ENCODE results near the gene SLC29A1.
"Not testable (repeated sequence)": the region's sequence is repeated elsewhere in the genome, so short reads cannot be mapped to it uniquely, and the experiment has no call there.

SLC29A1 gene

DNA sequence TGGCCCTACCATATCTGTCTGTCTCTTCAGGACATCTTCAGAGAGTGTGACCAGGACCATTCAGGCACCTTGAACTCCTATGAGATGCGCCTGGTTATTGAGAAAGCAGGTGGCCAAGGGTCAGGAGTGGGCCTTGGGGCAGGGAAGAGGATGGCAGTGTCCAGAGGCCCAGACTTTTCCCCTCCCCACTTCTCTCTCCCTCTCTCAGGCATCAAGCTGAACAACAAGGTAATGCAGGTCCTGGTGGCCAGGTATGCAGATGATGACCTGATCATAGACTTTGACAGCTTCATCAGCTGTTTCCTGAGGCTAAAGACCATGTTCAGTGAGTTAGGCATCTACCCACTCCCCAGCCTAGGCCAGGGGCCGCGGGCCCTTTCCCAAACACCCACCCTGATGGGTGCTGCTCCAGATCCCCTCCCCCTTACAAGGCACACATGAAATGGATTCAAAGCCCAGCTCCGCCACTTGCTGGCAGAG, 40.4 kb upstream of the SLC29A1 start:
- no peak for DNase-seq (ENCODE audit: low read depth in 1 of 2, low spot score in 1 of 2)
- Histone ChIP-seq H3K27me3 (ENCODE audit: insufficient read depth, poor library complexity, severe bottlenecking) (no peaks in the 10 kb centered on the region), H3K27ac (replicated peaks) (no peak overlapping the region), H3K4me3 (replicated peaks; ENCODE audit: insufficient read depth, low read length) (no peak overlapping the region)
- TF ChIP-seq GABPA (IDR thresholded peaks at IDR 0.05; ENCODE audit: low read depth) (no peak), SPI1 (IDR thresholded peaks at IDR 0.05; ENCODE audit: borderline replicate concordance, low read depth) (no peak), POLR2AphosphoS5 (IDR thresholded peaks at IDR 0.05; ENCODE audit: low read depth) (no peak)
- TF ChIP-seq, protein P1, sequence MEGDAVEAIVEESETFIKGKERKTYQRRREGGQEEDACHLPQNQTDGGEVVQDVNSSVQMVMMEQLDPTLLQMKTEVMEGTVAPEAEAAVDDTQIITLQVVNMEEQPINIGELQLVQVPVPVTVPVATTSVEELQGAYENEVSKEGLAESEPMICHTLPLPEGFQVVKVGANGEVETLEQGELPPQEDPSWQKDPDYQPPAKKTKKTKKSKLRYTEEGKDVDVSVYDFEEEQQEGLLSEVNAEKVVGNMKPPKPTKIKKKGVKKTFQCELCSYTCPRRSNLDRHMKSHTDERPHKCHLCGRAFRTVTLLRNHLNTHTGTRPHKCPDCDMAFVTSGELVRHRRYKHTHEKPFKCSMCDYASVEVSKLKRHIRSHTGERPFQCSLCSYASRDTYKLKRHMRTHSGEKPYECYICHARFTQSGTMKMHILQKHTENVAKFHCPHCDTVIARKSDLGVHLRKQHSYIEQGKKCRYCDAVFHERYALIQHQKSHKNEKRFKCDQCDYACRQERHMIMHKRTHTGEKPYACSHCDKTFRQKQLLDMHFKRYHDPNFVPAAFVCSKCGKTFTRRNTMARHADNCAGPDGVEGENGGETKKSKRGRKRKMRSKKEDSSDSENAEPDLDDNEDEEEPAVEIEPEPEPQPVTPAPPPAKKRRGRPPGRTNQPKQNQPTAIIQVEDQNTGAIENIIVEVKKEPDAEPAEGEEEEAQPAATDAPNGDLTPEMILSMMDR (IDR thresholded peaks at IDR 0.05; ENCODE audit: insufficient read depth, low read length) = no peak
- TF ChIP-seq, protein P2, sequence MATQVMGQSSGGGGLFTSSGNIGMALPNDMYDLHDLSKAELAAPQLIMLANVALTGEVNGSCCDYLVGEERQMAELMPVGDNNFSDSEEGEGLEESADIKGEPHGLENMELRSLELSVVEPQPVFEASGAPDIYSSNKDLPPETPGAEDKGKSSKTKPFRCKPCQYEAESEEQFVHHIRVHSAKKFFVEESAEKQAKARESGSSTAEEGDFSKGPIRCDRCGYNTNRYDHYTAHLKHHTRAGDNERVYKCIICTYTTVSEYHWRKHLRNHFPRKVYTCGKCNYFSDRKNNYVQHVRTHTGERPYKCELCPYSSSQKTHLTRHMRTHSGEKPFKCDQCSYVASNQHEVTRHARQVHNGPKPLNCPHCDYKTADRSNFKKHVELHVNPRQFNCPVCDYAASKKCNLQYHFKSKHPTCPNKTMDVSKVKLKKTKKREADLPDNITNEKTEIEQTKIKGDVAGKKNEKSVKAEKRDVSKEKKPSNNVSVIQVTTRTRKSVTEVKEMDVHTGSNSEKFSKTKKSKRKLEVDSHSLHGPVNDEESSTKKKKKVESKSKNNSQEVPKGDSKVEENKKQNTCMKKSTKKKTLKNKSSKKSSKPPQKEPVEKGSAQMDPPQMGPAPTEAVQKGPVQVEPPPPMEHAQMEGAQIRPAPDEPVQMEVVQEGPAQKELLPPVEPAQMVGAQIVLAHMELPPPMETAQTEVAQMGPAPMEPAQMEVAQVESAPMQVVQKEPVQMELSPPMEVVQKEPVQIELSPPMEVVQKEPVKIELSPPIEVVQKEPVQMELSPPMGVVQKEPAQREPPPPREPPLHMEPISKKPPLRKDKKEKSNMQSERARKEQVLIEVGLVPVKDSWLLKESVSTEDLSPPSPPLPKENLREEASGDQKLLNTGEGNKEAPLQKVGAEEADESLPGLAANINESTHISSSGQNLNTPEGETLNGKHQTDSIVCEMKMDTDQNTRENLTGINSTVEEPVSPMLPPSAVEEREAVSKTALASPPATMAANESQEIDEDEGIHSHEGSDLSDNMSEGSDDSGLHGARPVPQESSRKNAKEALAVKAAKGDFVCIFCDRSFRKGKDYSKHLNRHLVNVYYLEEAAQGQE (IDR thresholded peaks at IDR 0.05; ENCODE audit: insufficient replicate concordance, low read depth) = no peak

GRCh38 chr6:44183783-44184182, 39.6 kb upstream of the SLC29A1 start:
- no peak overlapping the region for H3K27ac ChIP-seq (replicated peaks)
- DNase-seq (ENCODE audit: low read depth in 1 of 2, low spot score in 1 of 2) = no peak
- TF ChIP-seq, protein P2 (IDR thresholded peaks at IDR 0.05; ENCODE audit: insufficient replicate concordance, low read depth) = no peak
- TF ChIP-seq POLR2AphosphoS5 (IDR thresholded peaks at IDR 0.05; ENCODE audit: low read depth) = no peak
- no peak for TF ChIP-seq SPI1 (IDR thresholded peaks at IDR 0.05; ENCODE audit: borderline replicate concordance, low read depth)
- TF ChIP-seq, protein P1 (IDR thresholded peaks at IDR 0.05; ENCODE audit: insufficient read depth, low read length) = no peak
- no peak for TF ChIP-seq GABPA (IDR thresholded peaks at IDR 0.05; ENCODE audit: low read depth)

DNA sequence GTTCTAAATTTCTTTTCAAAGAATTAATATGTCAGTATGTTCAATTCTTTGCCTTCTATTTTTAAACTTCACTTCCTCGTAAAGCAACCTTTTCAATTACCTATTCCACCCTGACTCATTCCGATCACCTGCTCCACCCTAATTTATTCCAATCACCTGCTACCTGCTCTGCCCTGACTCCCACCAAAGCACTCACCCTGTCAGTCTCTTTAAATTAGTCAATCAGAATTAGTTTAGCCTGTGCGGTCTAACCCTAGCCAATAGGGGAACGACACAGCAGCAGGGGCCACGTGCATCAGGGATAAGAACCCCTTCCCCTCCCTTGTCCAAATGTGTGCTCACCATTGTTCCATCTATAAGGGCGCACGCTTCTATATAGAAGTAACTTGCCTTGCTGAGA, 38.0 kb upstream of the SLC29A1 start:
- DNase-seq (ENCODE audit: low read depth in 1 of 2, low spot score in 1 of 2); H3K27me3 ChIP-seq (ENCODE audit: insufficient read depth, poor library complexity, severe bottlenecking); H3K4me3 ChIP-seq (replicated peaks; ENCODE audit: insufficient read depth, low read length); H3K27ac ChIP-seq (replicated peaks): not testable (repeated sequence)

More at GRCh38 chr6:44183783-44184182, 39.6 kb upstream of the SLC29A1 start:
- Histone ChIP-seq H3K4me3 (replicated peaks; ENCODE audit: insufficient read depth, low read length) (no peak overlapping the region), H3K27me3 (ENCODE audit: insufficient read depth, poor library complexity, severe bottlenecking) (no peaks in the 10 kb centered on the region)

DNA sequence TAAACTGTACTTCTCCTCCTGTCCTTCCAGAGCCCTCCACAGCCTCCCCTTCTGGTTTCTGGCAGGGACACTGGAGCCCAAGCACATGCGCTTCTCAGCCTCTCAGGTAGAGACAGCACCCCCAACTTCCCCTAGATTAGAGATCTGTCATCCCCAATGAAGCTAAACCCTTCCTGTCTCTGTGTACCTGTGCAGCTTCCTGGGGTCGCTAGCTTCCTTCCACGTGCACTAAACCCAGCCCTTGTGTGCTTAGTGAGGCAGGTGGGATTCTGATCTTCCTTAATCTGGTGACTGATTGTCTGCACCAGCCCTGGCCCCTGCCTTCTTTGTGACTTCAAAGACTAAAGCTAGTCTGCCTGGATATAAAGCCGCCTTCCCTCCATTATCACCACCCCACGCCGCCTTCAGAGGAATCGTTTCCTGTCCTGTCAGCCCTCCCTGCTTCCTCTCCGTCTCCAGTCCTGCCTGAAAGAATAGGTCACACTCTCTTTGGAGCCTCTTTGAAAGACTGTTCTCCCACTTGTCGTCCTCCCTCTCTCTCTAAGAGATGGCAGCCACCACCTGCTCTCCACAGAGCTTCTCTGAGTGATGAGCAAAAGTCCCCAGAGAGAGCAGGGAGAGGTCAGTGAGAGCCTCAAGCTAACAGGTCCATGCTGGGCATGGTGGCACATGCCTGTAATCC, 37.3 kb upstream of the SLC29A1 start:
- H3K4me3 ChIP-seq (replicated peaks; ENCODE audit: insufficient read depth, low read length) = no peak overlapping the region
- DNase-seq (ENCODE audit: low read depth in 1 of 2, low spot score in 1 of 2) = no peak
- no peaks in the 10 kb centered on the region for H3K27me3 ChIP-seq (ENCODE audit: insufficient read depth, poor library complexity, severe bottlenecking)
- TF ChIP-seq, protein P2 (IDR thresholded peaks at IDR 0.05; ENCODE audit: insufficient replicate concordance, low read depth) = no peak
- TF ChIP-seq GABPA (IDR thresholded peaks at IDR 0.05; ENCODE audit: low read depth) (no peak), POLR2AphosphoS5 (IDR thresholded peaks at IDR 0.05; ENCODE audit: low read depth) (no peak), SPI1 (IDR thresholded peaks at IDR 0.05; ENCODE audit: borderline replicate concordance, low read depth) (no peak)
- TF ChIP-seq, protein P1 (IDR thresholded peaks at IDR 0.05; ENCODE audit: insufficient read depth, low read length) = no peak
- no peak overlapping the region for H3K27ac ChIP-seq (replicated peaks)

Data from HL-60 (cell line).